HL-60/S4 treated with retinoic acid at 250 ng/mL for 4 days and 3 days (cell line): ENCODE measurements around the gene SANBR.

ENCODE experiments used
- in situ Hi-C: fragments of 300-500 bp; cut with MboI; formaldehyde crosslinking; loops from 2 replicates; pipeline ENCODE4 v1.7.0; 2022; ENCODE audit warnings: low sequenced_read_pairs

Gene SANBR

DNA sequence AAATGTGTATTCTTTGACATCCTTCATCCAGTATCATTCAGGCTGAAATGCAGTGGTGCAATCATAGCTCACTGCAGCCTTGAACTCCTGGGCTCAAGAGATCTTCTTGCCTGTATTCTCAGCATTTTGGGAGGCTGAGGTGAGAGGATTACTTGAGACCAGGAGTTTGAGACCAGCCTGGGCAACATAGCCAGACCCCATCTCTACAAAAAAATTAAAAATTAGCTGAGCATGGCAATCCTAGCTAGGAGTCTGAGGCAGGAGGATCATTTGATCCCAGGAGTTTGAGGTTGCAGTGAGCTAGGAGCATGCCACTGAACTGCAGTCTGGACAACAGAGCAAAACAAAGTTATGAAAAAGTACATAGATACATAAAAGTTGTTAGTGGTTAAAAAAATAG, 24.1 kb downstream of the SANBR start:
- in situ Hi-C loops, result no loop called here

DNA sequence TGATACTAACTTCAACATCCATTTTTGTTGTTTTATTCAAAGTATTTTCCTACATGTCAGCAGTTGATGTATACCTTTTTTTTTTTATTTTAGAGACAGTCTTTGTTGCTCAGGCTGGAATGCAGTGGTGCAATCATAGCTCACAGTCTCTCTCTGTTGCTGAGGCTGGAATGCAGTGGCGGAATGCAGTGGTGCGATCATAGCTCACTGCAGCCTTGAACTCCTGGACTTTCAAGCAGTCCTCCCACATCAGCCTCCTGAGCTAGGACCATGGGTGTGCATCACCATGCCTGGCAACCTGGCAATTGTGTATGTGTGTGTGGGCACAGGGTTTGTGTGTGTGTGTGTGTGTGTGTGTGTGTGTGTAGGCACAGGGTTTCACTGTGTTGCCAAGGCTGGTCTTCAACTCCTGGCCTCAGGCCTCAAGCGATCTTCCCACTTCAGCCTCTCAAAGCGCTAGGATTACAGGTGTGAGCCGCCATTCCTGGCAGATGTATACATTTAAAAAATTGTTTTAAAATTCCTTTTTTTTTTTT, 24.8 kb downstream of the SANBR start:
- in situ Hi-C loops, result no loop called here

DNA sequence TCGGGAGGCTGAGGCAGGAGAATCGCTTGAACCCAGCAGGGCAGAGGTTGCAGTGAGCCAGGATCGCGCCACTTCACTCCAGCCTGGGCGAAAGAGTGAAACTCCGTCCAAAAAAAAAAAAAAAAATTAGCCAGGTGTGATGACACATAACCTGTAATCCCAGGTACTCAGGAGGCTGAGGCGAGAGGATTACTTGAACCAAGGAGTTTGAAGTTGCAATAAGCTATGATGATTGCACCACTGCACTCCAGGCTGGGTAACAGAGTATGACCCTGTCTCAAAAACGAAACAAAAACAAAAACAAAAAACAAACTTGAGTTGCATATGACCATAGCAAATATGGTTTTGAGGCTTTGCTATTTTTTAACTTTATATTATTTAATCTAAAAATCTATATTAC, 25.8 kb downstream of the SANBR start:
- in situ Hi-C loops, result no loop called here

DNA sequence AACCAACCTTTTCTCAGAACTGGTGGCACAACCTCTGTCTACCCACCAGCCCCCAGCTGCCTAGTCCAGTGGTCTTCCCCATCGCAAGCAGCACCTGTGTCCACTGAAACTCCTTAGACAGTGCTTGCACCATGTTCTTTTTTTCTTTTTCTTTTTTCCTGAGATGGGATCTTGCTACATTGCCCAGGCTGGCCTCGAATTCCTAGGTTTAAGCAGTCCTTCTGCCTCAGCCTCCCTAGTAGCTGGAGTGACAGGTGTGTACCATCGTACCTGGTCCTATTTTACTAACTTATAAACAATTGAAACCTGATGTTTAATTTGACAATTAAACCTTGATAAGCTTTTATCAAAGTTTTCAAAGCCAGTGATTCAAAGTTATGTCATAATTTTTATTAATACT, 30.8 kb downstream of the SANBR start:
- in situ Hi-C loops, result no loop called here

DNA sequence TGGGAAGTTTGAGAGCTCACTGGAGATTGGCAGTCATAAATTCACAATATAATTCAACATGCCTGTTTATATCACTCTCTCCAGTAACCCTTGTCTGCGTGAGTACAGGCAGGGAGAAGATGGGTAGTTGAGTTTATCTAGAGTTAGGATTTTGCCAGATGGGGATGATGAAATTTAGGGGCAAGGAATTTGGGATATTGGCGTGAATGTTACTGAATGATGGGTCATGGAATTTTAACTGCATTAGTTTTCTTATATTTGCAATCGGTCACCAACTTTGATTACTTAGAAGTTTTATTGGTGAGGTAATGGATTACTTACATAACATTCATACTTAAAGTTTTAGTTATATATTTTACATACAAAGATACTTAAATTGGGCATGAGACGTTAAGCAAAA, 35.1 kb downstream of the SANBR start:
- in situ Hi-C loops, result no loop called here

DNA sequence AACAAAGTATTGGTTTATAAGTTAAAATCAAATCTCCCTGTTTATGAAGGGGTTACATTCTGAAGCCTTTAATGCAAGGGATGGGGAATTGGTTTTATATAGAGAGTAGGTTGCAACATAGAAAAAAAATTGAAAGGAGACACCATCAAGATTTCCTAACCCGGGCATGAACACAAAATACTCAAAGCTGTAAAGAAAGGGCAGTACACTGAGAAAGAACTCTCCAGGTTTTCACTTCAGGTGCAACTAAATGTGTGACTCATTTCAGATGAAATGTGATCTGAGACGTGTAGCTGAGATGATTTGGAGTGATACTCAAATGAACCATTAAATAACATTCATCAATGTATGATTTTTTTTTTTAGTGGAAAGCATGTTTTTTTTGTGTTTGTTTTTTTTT, 43.6 kb downstream of the SANBR start:
- in situ Hi-C loops, result no loop called here

DNA sequence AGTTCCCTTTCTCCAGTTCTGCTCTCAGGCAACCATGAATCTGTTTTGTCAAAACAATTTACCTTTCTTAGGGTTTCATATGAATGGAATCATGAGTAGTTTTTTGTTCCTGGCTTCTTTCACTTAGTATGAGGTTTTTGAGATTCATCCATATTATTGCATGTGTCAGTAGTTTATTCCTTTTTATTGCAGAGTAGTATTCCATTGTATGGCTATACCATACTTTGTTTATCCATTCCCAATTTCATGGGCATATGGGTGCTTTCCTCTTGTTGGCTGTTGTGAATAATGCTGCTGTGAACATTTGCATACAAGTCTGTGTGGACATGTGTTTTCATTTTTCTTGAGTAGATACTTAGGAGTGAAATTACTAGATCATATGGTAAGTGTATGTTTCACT, 46.0 kb downstream of the SANBR start:
- in situ Hi-C loops, result no loop called here

DNA sequence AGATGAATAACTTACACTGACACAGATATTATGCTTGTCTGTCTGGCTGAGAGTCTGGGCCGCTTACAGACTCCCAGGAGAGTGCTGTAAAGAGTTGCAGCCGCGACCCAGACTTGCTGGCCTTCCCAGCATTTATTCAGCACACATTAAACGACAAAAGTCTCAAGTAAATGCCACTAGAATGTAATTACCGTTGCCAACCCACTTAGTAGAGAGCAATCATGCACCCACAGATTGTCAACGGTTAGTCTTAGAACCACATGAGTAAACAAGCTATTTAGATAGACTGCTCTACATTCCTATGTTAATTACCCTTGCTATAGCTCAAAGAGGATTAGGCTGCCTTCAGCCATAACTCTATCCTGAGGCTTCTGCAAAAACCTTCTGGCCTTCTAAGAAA, 48.5 kb downstream of the SANBR start:
- in situ Hi-C loops, result no loop called here
